HepG2 (cell line): ENCODE measurements around the gene DIABLO.

Source experiments
- ATF7 ChIP-seq, 2 experiments: fragments of 450-650 bp in 1 of 2; sonication (generic) in 1 of 2; formaldehyde crosslinking in 1 of 2; IDR thresholded peaks; 2 replicates each; pipeline versions ENCODE4 v1.4.0 to v1.6.1; 2016 to 2020; ENCODE audit warnings: antibody characterized with exemption in 1 of 2, mild to moderate bottlenecking in 1 of 2, missing genetic modification reagents in 1 of 2
- SMC3 ChIP-seq: IDR thresholded peaks from 2 replicates; pipeline ENCODE4 v1.6.1; 2011; ENCODE audit warnings: low read length, improper control_type of control experiment
- ZNF234 ChIP-seq: sonication (generic); formaldehyde crosslinking; conservative IDR thresholded peaks from 2 replicates; pipeline ENCODE4 v1.5.1; 2020; ENCODE audit warnings: mild to moderate bottlenecking, missing genetic modification reagents
- TF ChIP-seq, protein P1 (sequence below): sonication (generic); formaldehyde crosslinking; IDR thresholded peaks from 2 replicates; pipeline ENCODE4 v1.4.0; 2020; ENCODE audit warnings: mild to moderate bottlenecking, missing genetic modification reagents

- TF ChIP-seq SMC3 = no peak
- TF ChIP-seq, protein P1, sequence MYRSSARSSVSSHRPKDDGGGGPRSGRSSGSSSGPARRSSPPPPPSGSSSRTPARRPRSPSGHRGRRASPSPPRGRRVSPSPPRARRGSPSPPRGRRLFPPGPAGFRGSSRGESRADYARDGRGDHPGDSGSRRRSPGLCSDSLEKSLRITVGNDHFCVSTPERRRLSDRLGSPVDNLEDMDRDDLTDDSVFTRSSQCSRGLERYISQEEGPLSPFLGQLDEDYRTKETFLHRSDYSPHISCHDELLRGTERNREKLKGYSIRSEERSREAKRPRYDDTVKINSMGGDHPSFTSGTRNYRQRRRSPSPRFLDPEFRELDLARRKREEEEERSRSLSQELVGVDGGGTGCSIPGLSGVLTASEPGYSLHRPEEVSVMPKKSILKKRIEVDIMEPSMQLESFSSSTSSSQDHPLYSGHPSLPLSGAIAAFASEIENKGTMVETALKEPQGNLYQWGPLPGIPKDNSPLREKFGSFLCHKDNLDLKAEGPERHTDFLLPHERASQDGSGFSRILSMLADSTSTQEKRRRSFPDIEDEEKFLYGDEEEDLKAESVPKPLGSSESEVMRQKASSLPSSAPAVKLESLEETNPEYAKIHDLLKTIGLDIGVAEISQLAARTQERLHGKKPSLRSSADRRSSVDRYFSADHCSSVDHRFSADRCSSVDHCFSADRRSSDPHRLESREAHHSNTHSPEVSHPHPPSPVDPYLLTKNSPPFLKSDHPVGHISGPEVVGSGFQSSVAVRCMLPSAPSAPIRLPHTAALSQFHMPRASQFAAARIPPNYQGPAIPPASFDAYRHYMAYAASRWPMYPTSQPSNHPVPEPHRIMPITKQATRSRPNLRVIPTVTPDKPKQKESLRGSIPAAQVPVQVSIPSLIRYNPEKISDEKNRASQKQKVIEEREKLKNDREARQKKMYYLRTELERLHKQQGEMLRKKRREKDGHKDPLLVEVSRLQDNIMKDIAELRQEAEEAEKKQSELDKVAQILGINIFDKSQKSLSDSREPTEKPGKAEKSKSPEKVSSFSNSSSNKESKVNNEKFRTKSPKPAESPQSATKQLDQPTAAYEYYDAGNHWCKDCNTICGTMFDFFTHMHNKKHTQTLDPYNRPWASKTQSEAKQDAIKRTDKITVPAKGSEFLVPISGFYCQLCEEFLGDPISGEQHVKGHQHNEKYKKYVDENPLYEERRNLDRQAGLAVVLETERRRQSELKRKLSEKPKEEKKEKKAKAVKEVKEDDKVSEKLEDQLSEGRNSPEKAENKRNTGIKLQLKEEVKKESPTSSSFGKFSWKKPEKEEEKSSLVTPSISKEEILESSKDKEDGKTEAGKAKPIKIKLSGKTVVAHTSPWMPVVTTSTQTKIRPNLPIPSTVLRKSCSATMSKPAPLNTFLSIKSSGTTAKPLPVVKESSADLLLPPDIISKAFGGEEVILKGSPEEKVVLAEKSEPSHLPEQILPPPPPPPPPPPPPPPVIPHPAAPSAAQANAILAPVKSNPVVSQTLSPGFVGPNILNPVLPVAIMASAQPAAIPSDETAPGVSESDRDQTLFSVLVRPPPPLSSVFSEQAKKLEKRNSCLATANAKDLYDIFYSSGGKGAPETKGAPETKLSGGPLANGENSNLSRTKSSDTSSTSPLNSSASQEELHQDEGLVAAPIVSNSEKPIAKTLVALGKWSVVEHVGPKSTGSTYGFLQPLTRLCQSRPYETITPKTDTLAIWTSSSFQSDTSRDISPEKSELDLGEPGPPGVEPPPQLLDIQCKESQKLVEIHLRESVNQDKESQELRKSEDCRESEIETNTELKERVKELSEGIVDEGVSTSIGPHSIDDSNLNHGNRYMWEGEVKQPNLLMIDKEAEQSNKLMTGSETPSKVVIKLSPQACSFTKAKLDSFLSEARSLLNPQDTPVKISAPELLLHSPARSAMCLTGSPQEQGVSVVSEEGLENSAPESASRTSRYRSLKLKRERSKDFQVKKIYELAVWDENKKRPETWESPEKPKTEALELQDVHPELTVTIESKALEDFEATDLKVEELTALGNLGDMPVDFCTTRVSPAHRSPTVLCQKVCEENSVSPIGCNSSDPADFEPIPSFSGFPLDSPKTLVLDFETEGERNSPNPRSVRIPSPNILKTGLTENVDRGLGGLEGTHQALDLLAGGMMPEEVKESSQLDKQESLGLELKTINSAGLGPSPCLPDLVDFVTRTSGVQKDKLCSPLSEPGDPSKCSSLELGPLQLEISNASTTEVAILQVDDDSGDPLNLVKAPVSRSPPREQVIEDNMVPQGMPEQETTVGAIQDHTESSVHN (CRISPR knock-in tag) = no peak
- no peak for TF ChIP-seq ATF7 (IDR thresholded peaks at IDR 0.05)
- no peak for TF ChIP-seq ATF7 (CRISPR knock-in tag; IDR thresholded peaks at IDR 0.05)
- TF ChIP-seq ZNF234 (CRISPR knock-in tag) = no peak
Measured at GRCh38 chr12:122207391-122207790, 18.5 kb downstream of the DIABLO start.
